Activated CD4-positive, alpha-beta memory T cell treated with anti-CD3 and anti-CD28 coated beads for 36 hours (primary cell): ENCODE data around the gene PHF24. TPM values are rescaled to one million over a fixed set of nuclear protein-coding genes. Genes with fewer than 3 reads are reported as not detected.

ENCODE experiments used
- CTCF ChIA-PET: fragments of 350-600 bp; sonication (Branson Sonifier 250); formaldehyde crosslinking; loops from one replicate; lab custom pipeline; 2021; ENCODE audit warnings: antibody characterized with exemption, inconsistent platforms; lab: Charles Lee
- POLR2A ChIA-PET: fragments of 350-600 bp; sonication (Branson Sonifier 250); formaldehyde crosslinking; loops from one replicate; lab custom pipeline; 2021; ENCODE audit warnings: antibody characterized with exemption; lab: Charles Lee
- DNase-seq: peaks from one replicate; pipeline ENCODE4 v3.0.0-alpha.2; 2020
- H3K27ac Mint-ChIP-seq: one replicate; pipeline ENCODE4 v1.8.0; 2021; ENCODE audit warnings: mixed read lengths
- H3K27me3 Mint-ChIP-seq: one replicate; pipeline ENCODE4 v1.8.0; 2021; ENCODE audit warnings: mixed read lengths
- H3K36me3 Mint-ChIP-seq: one replicate; pipeline ENCODE4 v1.8.0; 2021; ENCODE audit warnings: mixed read lengths
- H3K4me1 Mint-ChIP-seq: one replicate; pipeline ENCODE4 v1.8.0; 2021; ENCODE audit warnings: low read depth, mixed read lengths
- H3K4me3 Mint-ChIP-seq: one replicate; pipeline ENCODE4 v1.8.0; 2021; ENCODE audit warnings: mild to moderate bottlenecking, mixed read lengths
- H3K9me3 Mint-ChIP-seq: one replicate; pipeline ENCODE4 v1.8.0; 2021; ENCODE audit warnings: mixed read lengths
- intact Hi-C: fragments of 100-400 bp; cut with micrococcal nuclease; formaldehyde crosslinking; loops from one replicate; pipeline ENCODE4 v1.15.1; 2023
- total RNA-seq, 2 experiments: library from RNA; stranded (reverse); gene quantifications; one replicate each; pipeline ENCODE4 v1.2.3, GENCODE V29; 2021

PHF24 gene
- total RNA-seq, 2 experiments from 2014 or later = 0.12 TPM; not detected in 1

DNA sequence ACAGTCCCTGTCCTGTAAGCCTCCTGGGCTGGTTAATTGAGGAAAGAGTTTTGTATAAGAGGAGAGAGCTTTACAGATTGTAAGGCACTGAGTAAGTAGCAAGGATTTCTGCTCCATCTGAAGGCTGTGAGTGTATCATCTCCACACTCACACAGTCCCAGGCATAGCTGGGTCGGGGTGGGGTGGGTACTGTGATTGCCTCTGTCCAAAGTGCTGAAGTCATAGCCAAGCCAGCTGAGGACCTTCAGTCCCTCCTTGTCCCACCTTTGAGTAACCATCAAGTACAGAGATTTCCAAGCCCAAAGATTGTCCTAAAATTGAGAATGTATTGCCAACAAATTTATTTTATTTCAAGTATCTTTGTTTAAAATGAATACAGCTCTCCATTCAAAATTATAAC is 26.0 kb downstream of the PHF24 start:
- no peak overlapping the region for H3K4me3 Mint-ChIP-seq
- DNase-seq = peak; percentile 57
- intact Hi-C loops = loop anchor here (2.0 kb wide), 1 partner anchor 23 kb away; no protein-coding TSS in a partner anchor

DNA sequence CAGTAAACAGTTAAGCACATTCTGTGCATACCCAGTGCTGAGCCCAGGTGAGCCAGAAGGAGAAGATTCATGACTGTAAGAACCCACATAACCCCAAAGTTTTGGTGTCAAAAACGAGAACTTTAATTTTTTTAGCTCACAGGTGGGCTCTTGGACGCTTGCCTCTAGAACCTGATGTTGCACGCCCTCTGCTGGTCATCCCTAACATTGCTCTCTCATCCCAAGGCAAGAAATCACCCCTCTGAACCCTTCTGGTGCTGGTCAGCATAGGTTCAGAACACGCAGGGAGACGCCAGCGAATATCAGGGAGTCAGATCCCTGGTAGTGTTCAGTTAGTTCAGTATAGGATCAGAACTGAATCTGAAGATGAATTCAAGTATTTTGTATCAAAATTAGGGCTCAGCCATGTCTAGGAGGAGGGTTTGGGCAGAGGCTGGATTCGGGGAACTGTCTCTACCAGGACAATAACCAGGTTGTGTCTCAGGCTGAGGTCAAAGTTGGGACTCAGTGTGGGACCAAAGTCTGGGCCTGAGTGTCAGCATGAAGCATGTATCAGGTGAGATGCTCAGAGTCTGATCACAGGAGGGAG is 27.3 kb downstream of the PHF24 start:
- intact Hi-C loops = loop anchor here (1.0 to 2.0 kb wide), 2 partner anchors 25 to 86 kb away; no protein-coding TSS in a partner anchor
- CTCF ChIA-PET = interaction anchor here (0.6 to 5.0 kb wide), 23 partner anchors 9 to 619 kb away, joined by 3 to 111 read pairs (median 4); partner anchors contain the start of genes ATOSB, FANCG and UNC13B
- no peaks in the 10 kb centered on the region for H3K27me3 Mint-ChIP-seq
- H3K4me1 Mint-ChIP-seq = peaks cover 68% of the 10 kb centered on the region
- peaks cover 1% of the 10 kb centered on the region for H3K36me3 Mint-ChIP-seq
- no peaks in the 10 kb centered on the region for H3K9me3 Mint-ChIP-seq
- DNase-seq = peak; percentile 78
- peak overlapping the region; percentile 58 for H3K27ac Mint-ChIP-seq
- POLR2A ChIA-PET = no interaction called here
- no peak overlapping the region for H3K4me3 Mint-ChIP-seq

More for the DNA sequence above, 26.0 kb downstream of the PHF24 start:
- CTCF ChIA-PET = interaction anchor here (0.7 to 5.0 kb wide), 14 partner anchors 10 to 225 kb away, joined by 3 to 111 read pairs (median 6); a partner anchor contains a TSS
- Mint-ChIP-seq H3K9me3 (no peaks in the 10 kb centered on the region), H3K36me3 (no peaks in the 10 kb centered on the region), H3K4me1 (peaks cover 62% of the 10 kb centered on the region), H3K27ac (no peak overlapping the region), H3K27me3 (no peaks in the 10 kb centered on the region)
- POLR2A ChIA-PET = interaction anchor here (0.9 kb wide), 1 partner anchor 88 kb away, joined by 3 read pairs; the partner anchor contains the start of gene VCP

DNA sequence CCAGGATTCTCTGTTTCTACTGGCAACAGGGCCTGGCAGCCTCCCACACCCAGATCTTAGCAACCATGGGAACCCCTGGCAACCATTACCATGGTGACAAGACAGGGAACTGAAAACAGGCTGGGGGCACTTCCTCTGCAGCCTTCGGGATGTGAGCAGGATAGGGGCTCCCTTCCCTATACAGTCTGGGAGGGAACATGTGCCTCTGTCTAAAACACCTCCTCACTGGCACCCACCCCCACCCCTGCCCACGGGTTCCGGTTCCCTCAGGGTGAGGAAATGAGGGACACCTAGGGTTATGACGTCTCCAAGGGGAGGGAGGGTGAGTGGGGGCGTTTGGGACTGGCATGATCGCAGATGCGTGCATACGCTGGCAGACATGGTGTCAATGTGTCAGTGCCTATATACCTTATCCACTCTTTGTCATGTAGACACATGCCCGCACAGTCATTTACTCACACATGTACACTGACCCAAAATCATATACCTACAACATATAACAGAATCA is 28.5 kb downstream of the PHF24 start:
- ChIA-PET CTCF (interaction anchor here (0.6 kb wide), 1 partner anchor 776 kb away, joined by 3 read pairs; no protein-coding TSS in a partner anchor), POLR2A (no interaction called here)
- Mint-ChIP-seq H3K9me3 (no peaks in the 10 kb centered on the region), H3K27me3 (no peaks in the 10 kb centered on the region), H3K36me3 (peaks cover 1% of the 10 kb centered on the region), H3K4me1 (peaks cover 76% of the 10 kb centered on the region), H3K4me3 (no peak overlapping the region), H3K27ac (peak overlapping the region; percentile 55)
- peak; percentile 79 for DNase-seq
- intact Hi-C loops = no loop called here

DNA sequence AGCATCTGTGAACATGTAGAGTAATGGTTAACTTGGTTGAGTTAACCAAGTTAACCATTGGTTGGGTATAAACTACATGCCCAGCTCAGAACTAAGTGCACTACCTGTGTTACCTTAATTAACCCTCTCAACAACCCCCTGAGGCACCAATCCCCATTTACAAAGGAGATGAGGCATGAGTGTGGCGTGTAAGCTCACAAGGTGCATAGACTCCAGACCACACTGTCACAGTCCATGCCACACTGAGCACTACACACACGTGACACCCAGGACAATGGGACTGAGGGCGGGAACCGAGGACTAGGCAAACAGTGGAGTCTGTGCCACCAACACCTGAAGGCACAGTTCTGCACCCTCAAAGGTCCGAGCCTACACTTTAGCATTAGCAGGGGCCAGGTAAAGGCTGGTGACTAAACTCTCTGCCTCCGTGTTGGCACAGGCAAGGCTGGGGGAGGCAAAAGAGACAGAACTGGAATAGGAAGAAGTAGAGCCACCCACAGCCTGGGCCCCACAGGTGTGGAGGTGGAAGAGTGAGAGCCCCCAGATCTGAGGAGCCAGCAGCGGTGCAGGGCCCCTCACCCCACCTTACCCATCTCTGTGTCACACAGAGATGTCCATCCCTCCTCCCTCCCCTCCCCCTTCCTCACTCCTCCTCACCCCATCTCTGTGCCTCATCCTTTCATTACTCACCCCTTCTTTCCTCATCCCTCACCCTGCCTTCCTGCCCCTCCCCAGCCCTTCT is 29.2 kb downstream of the PHF24 start:
- H3K27ac Mint-ChIP-seq = peak overlapping the region; percentile 55
- DNase-seq = peak; percentile 52
- H3K36me3 Mint-ChIP-seq = peaks cover 1% of the 10 kb centered on the region
- POLR2A ChIA-PET = interaction anchor here (2.1 kb wide), 1 partner anchor 85 kb away, joined by 8 read pairs; the partner anchor contains the start of gene VCP
- intact Hi-C loops = no loop called here
- H3K9me3 Mint-ChIP-seq = no peaks in the 10 kb centered on the region
- CTCF ChIA-PET = no interaction called here
- H3K4me1 Mint-ChIP-seq = peaks cover 82% of the 10 kb centered on the region
- no peak overlapping the region for H3K4me3 Mint-ChIP-seq
- no peaks in the 10 kb centered on the region for H3K27me3 Mint-ChIP-seq

DNA sequence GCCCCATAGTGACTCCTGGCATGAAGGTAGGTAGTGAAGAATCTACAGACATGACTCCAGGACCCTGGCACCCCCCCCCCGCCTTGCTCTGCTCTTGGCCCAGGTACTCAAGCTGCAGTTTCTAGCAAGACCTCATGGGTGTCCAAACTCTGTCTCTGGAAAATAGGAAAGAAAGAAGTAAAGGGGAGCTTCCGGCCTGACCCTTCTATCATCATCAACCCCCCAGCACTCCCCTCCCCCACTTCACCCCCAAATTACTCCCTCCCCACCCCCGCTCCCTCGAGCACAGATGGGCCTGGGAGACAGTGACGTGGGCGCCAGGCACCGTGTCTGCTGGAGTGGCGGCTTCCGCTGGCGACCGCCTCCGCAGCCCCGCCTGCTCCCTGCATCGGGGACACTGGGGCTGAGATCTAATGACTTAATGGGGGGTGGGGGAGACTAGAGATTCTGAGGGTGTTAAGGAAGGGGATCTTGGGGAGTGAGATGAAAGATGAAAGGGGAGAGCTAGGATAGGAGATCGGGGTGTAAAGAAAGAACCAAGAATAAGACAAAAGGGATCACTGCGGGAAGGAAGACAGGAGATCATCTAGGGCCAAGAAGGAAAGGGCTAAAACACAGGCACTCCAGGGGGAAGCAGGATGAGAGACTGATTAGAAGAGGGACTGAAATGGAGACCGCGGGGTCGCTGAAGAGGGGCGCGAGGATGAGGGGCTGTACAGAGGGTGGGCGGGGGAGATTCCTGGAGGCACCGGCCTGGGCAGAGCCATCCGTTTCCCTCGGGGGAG is 30.3 kb downstream of the PHF24 start:
- intact Hi-C loops = loop anchor here (1.0 to 2.0 kb wide), 9 partner anchors 14 to 744 kb away; partner anchors contain the start of genes CREB3, KIF24, NUDT2 and PIGO
- Mint-ChIP-seq H3K27me3 (no peaks in the 10 kb centered on the region), H3K4me3 (peak overlapping the region; percentile 89), H3K4me1 (peaks cover 81% of the 10 kb centered on the region), H3K9me3 (no peaks in the 10 kb centered on the region), H3K36me3 (peaks cover 1% of the 10 kb centered on the region), H3K27ac (peak overlapping the region; percentile 89)
- POLR2A ChIA-PET = interaction anchor here (1.2 to 2.1 kb wide), 2 partner anchors 84 to 106 kb away, joined by 3 to 8 read pairs; partner anchors contain the start of gene VCP
- CTCF ChIA-PET = interaction anchor here (0.7 to 1.2 kb wide), 3 partner anchors 89 to 228 kb away, joined by 3 to 4 read pairs (median 3); no protein-coding TSS in a partner anchor
- DNase-seq = peak; percentile 72

DNA sequence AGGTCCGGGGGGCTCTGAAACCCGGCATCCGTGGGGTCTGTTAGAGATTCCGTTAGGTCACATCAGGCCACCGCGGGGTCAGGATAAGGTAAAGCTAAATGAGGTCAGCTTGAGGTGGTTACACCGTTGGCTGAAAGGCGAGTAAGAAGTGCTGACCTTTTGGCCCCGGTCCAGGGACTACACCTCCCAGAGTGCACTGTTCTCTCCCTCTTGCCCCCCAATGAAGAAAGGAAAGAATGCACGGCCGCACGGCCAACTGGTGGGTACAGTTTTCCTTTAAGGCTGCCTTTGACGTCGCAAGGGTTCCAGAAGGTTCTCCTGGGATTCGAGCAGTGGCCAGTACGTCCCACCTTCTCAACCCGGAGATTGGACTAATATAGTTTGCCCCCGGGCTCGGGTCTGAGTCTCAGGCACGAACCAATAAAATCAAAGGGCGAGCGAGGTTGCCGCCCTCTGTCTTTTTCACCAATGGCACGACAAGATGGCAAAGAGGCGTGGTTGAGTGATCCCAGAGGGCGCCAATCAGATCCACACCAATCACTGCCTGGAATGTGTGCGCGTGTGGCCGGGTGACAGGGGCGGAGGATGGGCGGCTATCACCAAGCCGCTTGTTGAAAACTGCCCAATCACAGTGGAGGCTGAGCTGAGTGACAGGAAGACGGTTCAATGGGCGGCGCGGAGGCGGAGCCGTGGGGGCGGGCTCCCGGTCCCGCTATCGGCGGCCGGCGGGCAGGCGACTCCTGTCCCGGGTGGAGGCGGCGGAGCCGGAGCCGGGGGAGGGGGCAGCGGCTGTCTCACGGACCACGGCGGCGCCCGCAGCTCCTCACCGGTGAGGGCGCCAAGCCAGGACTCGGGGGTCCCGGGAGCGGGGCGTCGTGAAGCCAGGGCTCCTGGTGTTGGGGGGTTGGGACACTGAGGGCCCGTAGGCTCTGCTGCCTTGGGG is 31.2 kb downstream of the PHF24 start, which contains the start of gene DNAJB5:
TSS of gene DNAJB5 (plus strand) at position 743 of the 943 bp plus-strand sequence. CDS start 886 bp downstream, outside the sequence.
- H3K4me1 Mint-ChIP-seq = peaks cover 81% of the 10 kb centered on the region
- H3K36me3 Mint-ChIP-seq = peaks cover 1% of the 10 kb centered on the region
- peak within 1 kb of the TSS; percentile 89 for H3K4me3 Mint-ChIP-seq
- H3K9me3 Mint-ChIP-seq = no peaks in the 10 kb centered on the region
- peak; percentile 99 for DNase-seq
- CTCF ChIA-PET = interaction anchor here (0.6 to 2.1 kb wide), 8 partner anchors 14 to 614 kb away, joined by 3 to 9 read pairs (median 3); partner anchors contain the start of gene VCP
- peak within 1 kb of the TSS; percentile 89 for H3K27ac Mint-ChIP-seq
- intact Hi-C loops = loop anchor here (1.0 to 2.0 kb wide), 9 partner anchors 13 to 744 kb away; partner anchors contain the start of genes CREB3, KIF24, NUDT2 and PIGO
- H3K27me3 Mint-ChIP-seq = no peaks in the 10 kb centered on the region
- POLR2A ChIA-PET = interaction anchor here (1.0 to 2.1 kb wide), 4 partner anchors 13 to 105 kb away, joined by 3 to 8 read pairs (median 4); partner anchors contain the start of gene VCP

- H3K9me3 Mint-ChIP-seq = no peaks in the 10 kb centered on the region
- H3K27ac Mint-ChIP-seq = peak overlapping the region; percentile 39
- ChIA-PET CTCF (interaction anchor here (0.6 to 2.1 kb wide), 6 partner anchors 13 to 230 kb away, joined by 3 to 9 read pairs (median 3); partner anchors contain the start of gene VCP), POLR2A (interaction anchor here (0.9 to 1.2 kb wide), 4 partner anchors 12 to 104 kb away, joined by 3 to 5 read pairs (median 3); partner anchors contain the start of gene VCP)
- H3K36me3 Mint-ChIP-seq = peaks cover 3% of the 10 kb centered on the region
- H3K4me3 Mint-ChIP-seq = peak overlapping the region; percentile 76
- DNase-seq = peak; percentile 64
- peaks cover 77% of the 10 kb centered on the region for H3K4me1 Mint-ChIP-seq
- intact Hi-C loops = loop anchor here (1.0 to 2.0 kb wide), 9 partner anchors 12 to 743 kb away; partner anchors contain the start of genes CREB3, KIF24, NUDT2 and PIGO
- no peaks in the 10 kb centered on the region for H3K27me3 Mint-ChIP-seq
These were observed 32.0 kb downstream of the PHF24 start for GRCh38 chr9:34989946-34990635.

DNA sequence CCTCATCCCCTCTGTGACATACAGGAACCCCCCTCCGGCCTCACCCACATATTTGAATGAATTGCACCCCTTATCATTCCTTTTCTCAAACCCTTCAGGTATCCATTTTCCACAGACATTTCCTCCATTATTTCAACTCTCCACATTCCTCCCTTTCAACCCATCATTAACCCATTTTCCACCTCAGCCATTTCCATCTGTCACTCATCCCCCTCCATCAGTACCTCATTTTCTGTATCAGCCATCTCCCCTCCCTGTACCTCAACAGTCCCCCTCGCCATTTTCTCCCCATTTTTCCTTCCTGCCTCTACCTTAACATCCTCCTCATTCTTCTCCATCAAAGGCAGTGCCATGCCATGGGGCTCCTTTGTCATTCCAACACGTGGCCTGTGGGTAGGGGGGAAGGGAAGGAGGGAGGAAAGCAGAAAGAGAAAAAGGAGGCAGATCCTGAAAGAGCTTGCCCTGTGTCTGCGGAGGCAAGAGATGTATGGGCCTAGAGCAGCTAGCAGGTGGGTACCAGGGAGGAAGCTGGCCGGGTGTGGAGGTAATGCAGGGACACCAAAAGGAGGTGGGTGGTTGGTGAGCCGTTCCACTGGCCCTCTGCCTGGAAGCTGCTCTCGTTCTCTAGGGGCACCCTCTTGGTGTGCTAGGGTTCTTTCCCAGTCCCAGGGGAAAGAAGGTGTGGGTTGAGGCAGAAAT is 33.0 kb downstream of the PHF24 start:
- H3K36me3 Mint-ChIP-seq = peaks cover 5% of the 10 kb centered on the region
- no peaks in the 10 kb centered on the region for H3K27me3 Mint-ChIP-seq
- H3K4me1 Mint-ChIP-seq = peaks cover 69% of the 10 kb centered on the region
- peak overlapping the region; percentile 76 for H3K4me3 Mint-ChIP-seq
- H3K9me3 Mint-ChIP-seq = no peaks in the 10 kb centered on the region
- DNase-seq = no peak
- intact Hi-C loops = no loop called here
- CTCF ChIA-PET = interaction anchor here (1.4 to 2.1 kb wide), 2 partner anchors 62 to 91 kb away, joined by 4 to 9 read pairs; no protein-coding TSS in a partner anchor
- POLR2A ChIA-PET = interaction anchor here (0.9 kb wide), 1 partner anchor 81 kb away, joined by 3 read pairs; the partner anchor contains the start of gene VCP
- H3K27ac Mint-ChIP-seq = peak overlapping the region; percentile 42
